Type B pancreatic cell (in vitro differentiated cells): Measurements from ENCODE around the gene SLC6A9. TPM values are rescaled to one million over a fixed set of nuclear protein-coding genes. Genes with fewer than 3 reads are reported as not detected.

ENCODE experiments used
- DNase-seq: peaks from one replicate; pipeline ENCODE4 v3.0.0; 2021; ENCODE audit warnings: mixed read lengths; ENCODE audit not compliant: unreplicated experiment; ENCODE audit errors: extremely low spot score
- H3K27ac Mint-ChIP-seq: 2 replicates; pipeline ENCODE4 v1.8.0; 2021; ENCODE audit warnings: mild to moderate bottlenecking, mixed read lengths
- H3K27me3 Mint-ChIP-seq: 2 replicates; pipeline ENCODE4 v1.8.0; 2021; ENCODE audit warnings: mixed read lengths
- H3K36me3 Mint-ChIP-seq: 2 replicates; pipeline ENCODE4 v1.8.0; 2021; ENCODE audit warnings: mixed read lengths
- H3K4me1 Mint-ChIP-seq: one replicate; pipeline ENCODE4 v1.8.0; 2021; ENCODE audit warnings: mixed read lengths; ENCODE audit not compliant: unreplicated experiment
- H3K4me3 Mint-ChIP-seq: 2 replicates; pipeline ENCODE4 v1.8.0; 2021; ENCODE audit warnings: mild to moderate bottlenecking, mixed read lengths
- H3K9me3 Mint-ChIP-seq: 2 replicates; pipeline ENCODE4 v1.8.0; 2021; ENCODE audit warnings: mixed read lengths
- total RNA-seq: library from RNA; stranded (reverse); gene quantifications from 2 replicates; pipeline ENCODE4 v1.2.1, GENCODE V29; 2021; ENCODE audit warnings: low replicate concordance
- TF ChIP-seq, protein P1 (sequence below): fragments of 200-600 bp; sonication (generic); conservative IDR thresholded peaks from 2 replicates; pipeline ENCODE4 v1.5.0; 2021; ENCODE audit warnings: antibody characterized with exemption, mild to moderate bottlenecking

Gene SLC6A9
- total RNA-seq, 1 donor from 2014 or later, result 21.0 TPM

DNA sequence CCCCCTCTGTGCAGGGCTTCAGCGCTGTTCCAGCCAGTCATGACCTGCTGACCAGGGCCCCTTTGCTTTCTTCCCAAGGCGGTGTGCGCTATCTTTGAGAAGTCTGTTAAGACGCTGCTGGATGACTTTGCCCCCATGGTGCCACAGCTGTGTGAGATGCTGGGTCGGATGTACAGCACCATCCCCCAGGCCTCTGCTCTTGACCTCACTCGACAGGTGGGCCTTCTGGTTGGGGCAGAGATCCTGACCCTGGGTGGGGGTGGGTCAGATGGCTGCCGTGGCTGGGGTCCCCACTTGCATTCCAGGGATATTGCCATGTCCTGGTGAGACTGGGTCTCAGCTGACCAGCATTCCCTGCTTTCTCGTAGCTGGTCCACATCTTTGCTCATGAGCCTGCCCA lies 70.5 kb downstream of the SLC6A9 start:
- no peak overlapping the region for H3K27ac Mint-ChIP-seq
- H3K9me3 Mint-ChIP-seq, result no peaks in the 10 kb centered on the region
- H3K36me3 Mint-ChIP-seq, result peaks cover 6% of the 10 kb centered on the region
- DNase-seq, result no peak
- H3K4me3 Mint-ChIP-seq, result no peak overlapping the region
- H3K4me1 Mint-ChIP-seq, result no peaks in the 10 kb centered on the region
- TF ChIP-seq, protein P1, sequence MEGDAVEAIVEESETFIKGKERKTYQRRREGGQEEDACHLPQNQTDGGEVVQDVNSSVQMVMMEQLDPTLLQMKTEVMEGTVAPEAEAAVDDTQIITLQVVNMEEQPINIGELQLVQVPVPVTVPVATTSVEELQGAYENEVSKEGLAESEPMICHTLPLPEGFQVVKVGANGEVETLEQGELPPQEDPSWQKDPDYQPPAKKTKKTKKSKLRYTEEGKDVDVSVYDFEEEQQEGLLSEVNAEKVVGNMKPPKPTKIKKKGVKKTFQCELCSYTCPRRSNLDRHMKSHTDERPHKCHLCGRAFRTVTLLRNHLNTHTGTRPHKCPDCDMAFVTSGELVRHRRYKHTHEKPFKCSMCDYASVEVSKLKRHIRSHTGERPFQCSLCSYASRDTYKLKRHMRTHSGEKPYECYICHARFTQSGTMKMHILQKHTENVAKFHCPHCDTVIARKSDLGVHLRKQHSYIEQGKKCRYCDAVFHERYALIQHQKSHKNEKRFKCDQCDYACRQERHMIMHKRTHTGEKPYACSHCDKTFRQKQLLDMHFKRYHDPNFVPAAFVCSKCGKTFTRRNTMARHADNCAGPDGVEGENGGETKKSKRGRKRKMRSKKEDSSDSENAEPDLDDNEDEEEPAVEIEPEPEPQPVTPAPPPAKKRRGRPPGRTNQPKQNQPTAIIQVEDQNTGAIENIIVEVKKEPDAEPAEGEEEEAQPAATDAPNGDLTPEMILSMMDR, result no peak
- H3K27me3 Mint-ChIP-seq, result no peaks in the 10 kb centered on the region

- Mint-ChIP-seq H3K4me1 (peaks cover 2% of the 10 kb centered on the region), H3K36me3 (peaks cover 6% of the 10 kb centered on the region), H3K27me3 (no peaks in the 10 kb centered on the region), H3K27ac (no peak overlapping the region), H3K9me3 (no peaks in the 10 kb centered on the region), H3K4me3 (no peak overlapping the region)
- no peak for DNase-seq
- TF ChIP-seq, protein P1, result no peak
Measured at GRCh38 chr1:43958351-43959255, 72.7 kb downstream of the SLC6A9 start.

DNA sequence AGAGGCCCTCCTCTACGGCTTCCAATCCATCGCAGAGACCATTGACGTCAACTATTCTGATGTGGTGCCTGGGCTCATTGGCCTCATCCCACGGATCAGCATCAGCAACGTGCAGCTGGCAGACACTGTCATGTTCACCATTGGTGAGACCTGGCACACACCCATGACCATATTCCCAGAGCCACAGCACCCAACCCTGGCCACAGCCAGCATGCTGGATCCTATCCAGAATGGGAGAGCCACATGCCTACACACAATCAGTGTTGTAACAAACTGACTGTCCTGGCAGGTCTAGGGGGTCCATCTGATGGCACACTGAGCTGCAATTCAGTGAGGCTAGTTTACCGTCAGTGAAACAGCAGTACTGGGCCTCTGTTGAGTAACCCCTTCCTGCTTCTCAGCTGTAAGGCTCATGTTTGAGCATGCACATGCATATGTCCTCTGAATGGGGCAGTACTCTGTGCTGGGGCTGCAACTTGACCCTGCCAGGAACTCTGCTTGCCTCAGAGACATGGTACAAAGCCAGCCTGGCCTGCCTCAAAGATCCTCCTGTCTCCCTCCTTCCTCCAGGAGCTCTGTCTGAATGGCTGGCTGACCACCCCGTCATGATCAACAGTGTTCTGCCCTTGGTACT lies 73.7 kb downstream of the SLC6A9 start:
- Mint-ChIP-seq H3K4me3 (no peak overlapping the region), H3K9me3 (no peaks in the 10 kb centered on the region), H3K27me3 (no peaks in the 10 kb centered on the region), H3K36me3 (peaks cover 6% of the 10 kb centered on the region), H3K27ac (no peak overlapping the region), H3K4me1 (peaks cover 12% of the 10 kb centered on the region)
- TF ChIP-seq, protein P1, result no peak
- DNase-seq, result no peak

GRCh38 chr1:43956234-43956633 lies 75.0 kb downstream of the SLC6A9 start:
- H3K4me3 Mint-ChIP-seq, result no peak overlapping the region

GRCh38 chr1:43954036-43954435 lies 77.2 kb downstream of the SLC6A9 start:
- H3K27ac Mint-ChIP-seq, result no peak overlapping the region
- no peak for DNase-seq
- H3K9me3 Mint-ChIP-seq, result no peaks in the 10 kb centered on the region
- peaks cover 9% of the 10 kb centered on the region for H3K36me3 Mint-ChIP-seq
- TF ChIP-seq, protein P1, result no peak
- no peak overlapping the region for H3K4me3 Mint-ChIP-seq
- peaks cover 16% of the 10 kb centered on the region for H3K4me1 Mint-ChIP-seq
- H3K27me3 Mint-ChIP-seq, result no peaks in the 10 kb centered on the region

More at GRCh38 chr1:43956234-43956633, 75.0 kb downstream of the SLC6A9 start:
- Mint-ChIP-seq H3K27me3 (no peaks in the 10 kb centered on the region), H3K36me3 (peaks cover 6% of the 10 kb centered on the region), H3K4me1 (peaks cover 12% of the 10 kb centered on the region), H3K9me3 (no peaks in the 10 kb centered on the region), H3K27ac (no peak overlapping the region)
- no peak for DNase-seq
- TF ChIP-seq, protein P1, result no peak
